Keratinocyte (primary cell): ENCODE data around the gene PRAMEF15. TPM values are rescaled to one million over a fixed set of nuclear protein-coding genes. Genes with fewer than 3 reads are reported as not detected.
"Not testable (repeated sequence)": the region's sequence is repeated elsewhere in the genome, so short reads cannot be mapped to it uniquely, and the experiment has no call there.

Experiments used
- DNase-seq: peaks from one replicate; pipeline ENCODE4 v3.0.0-alpha.2; 2011; ENCODE audit warnings: low read depth, missing footprints, low spot score
- FAIRE-seq: peaks from 2 replicates; lab custom pipeline; 2011; peaks lifted over from hg19 to GRCh38; lab: Jason Lieb, UNC
- H2AFZ ChIP-seq: 2 replicates; pipeline ENCODE4 v1.6.0; 2012; ENCODE audit warnings: low read length, control low read depth, inconsistent platforms; ENCODE audit not compliant: control insufficient read depth
- H3K27ac ChIP-seq: 2 replicates; pipeline ENCODE4 v1.5.1; 2011; ENCODE audit warnings: low read length; ENCODE audit not compliant: control insufficient read depth, insufficient read depth
- H3K27me3 ChIP-seq: 3 replicates; pipeline ENCODE4 v1.6.0; 2011; ENCODE audit warnings: low read length; ENCODE audit not compliant: control insufficient read depth, insufficient read depth; ENCODE audit errors: extremely low read depth
- H3K36me3 ChIP-seq, 2 experiments: 2 replicates in 1 of 2; 3 replicates in 1 of 2; pipeline ENCODE4 v1.5.1; 2011; ENCODE audit warnings: low read length in 2 of 2, mild to moderate bottlenecking in 1 of 2; ENCODE audit not compliant: control insufficient read depth in 2 of 2, insufficient read depth in 2 of 2; ENCODE audit errors: extremely low read depth in 1 of 2
- H3K4me1 ChIP-seq: 3 replicates; pipeline ENCODE4 v1.5.1; 2011; ENCODE audit warnings: low read length; ENCODE audit not compliant: control insufficient read depth, insufficient read depth; ENCODE audit errors: extremely low read depth
- H3K4me2 ChIP-seq: 3 replicates; pipeline ENCODE4 v1.6.0; 2011; ENCODE audit warnings: low read depth, low read length; ENCODE audit not compliant: control insufficient read depth, insufficient read depth; ENCODE audit errors: extremely low read depth
- H3K4me3 ChIP-seq, 3 experiments: fragments of 200-600 bp in 1 of 3; sonication (generic) in 1 of 3; 2 replicates in 2 of 3; 3 replicates in 1 of 3; pipeline ENCODE4 v1.5.1; 2011 to 2016; ENCODE audit warnings: low read length in 3 of 3, mild to moderate bottlenecking in 3 of 3, control low read depth in 2 of 3, inconsistent platforms in 1 of 3, low read depth in 1 of 3, mixed read lengths in 1 of 3, mixed run types in 1 of 3, moderate library complexity in 1 of 3; ENCODE audit not compliant: control insufficient read depth in 2 of 3, insufficient read depth in 2 of 3; ENCODE audit errors: extremely low read depth in 1 of 3
- H3K79me2 ChIP-seq: 2 replicates; pipeline ENCODE4 v1.6.0; 2012; ENCODE audit warnings: low read length; ENCODE audit not compliant: control insufficient read depth, insufficient read depth
- H3K9ac ChIP-seq: 3 replicates; pipeline ENCODE4 v1.6.0; 2011; ENCODE audit warnings: low read length; ENCODE audit not compliant: control insufficient read depth, insufficient read depth; ENCODE audit errors: extremely low read depth
- H3K9me1 ChIP-seq: 3 replicates; pipeline ENCODE4 v1.6.0; 2011; ENCODE audit warnings: low read length; ENCODE audit not compliant: control insufficient read depth, insufficient read depth; ENCODE audit errors: extremely low read depth
- H3K9me3 ChIP-seq: 2 replicates; pipeline ENCODE4 v1.5.1; 2012; ENCODE audit warnings: low read depth, low read length; ENCODE audit not compliant: control insufficient read depth
- H4K20me1 ChIP-seq: 3 replicates; pipeline ENCODE4 v1.6.0; 2011; ENCODE audit warnings: low read length; ENCODE audit not compliant: control insufficient read depth, insufficient read depth; ENCODE audit errors: extremely low read depth
- dilution Hi-C: fragments of 300-500 bp; cut with MboI; formaldehyde crosslinking; loops from one replicate; pipeline ENCODE4 v1.7.0; 2020; ENCODE audit warnings: low sequenced_read_pairs; ENCODE audit not compliant: extremely low pct_ligation_motif_present
- polyA plus RNA-seq, 5 experiments: library from polyadenylated mRNA; depleted of rRNA in 3 of 5; stranded (reverse) in 3 of 5; stranded (forward) in 1 of 5; unstranded in 1 of 5; fragments of >200 nt; gene quantifications; 1 replicate in 1 of 5; 2 replicates in 3 of 5; 3 replicates in 1 of 5; pipeline versions ENCODE4 v1.2.1 to v1.2.3, GENCODE V29; 2011 to 2012; ENCODE audit warnings: missing spikeins in 2 of 5, low read depth in 1 of 5, low replicate concordance in 1 of 5

PRAMEF15 gene
- polyA plus RNA-seq, 1 donor (not counting 4 experiments of a cell fraction or from before 2014, with no cell fraction given): not detected

DNA sequence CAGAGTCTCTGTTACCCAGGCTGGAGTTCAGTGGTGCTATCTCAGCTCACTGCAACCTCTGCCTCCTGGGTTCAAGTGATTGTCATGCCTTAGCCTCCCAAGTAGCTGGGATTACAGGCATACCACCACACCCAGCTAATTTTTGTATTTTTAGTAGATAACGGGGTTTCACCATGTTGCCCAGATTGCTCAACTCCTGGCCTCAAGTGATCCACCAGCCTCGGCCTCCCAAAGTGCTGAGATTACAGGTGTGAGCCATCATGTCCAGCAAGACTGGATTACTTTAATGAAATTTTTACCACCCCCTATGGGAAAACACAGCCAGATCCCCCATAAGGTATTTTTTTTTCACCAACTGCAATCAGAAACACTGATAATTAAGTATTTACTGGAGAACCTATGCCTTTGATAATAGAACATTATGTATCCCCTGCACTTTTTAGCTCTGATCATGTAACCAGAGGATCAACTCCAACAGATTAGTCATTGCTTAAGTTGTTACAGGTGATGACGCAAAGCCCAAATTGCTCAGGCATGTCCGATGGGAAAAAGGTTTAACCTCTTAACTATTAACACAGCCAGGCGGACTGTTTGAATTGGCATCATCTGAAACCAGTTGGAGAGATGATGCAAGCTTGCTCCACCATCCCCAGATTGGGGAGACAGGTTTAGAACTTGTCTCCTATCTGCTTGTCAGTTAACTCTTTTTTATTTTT lies 18.0 kb upstream of the PRAMEF15 start:
- H3K4me2 ChIP-seq, DNase-seq, H3K9me1 ChIP-seq, H4K20me1 ChIP-seq, dilution Hi-C loops, H3K4me3 ChIP-seq, H3K36me3 ChIP-seq, H3K4me1 ChIP-seq, H3K27me3 ChIP-seq, FAIRE-seq, H3K79me2 ChIP-seq, H3K27ac ChIP-seq, H2AFZ ChIP-seq, H3K9ac ChIP-seq, H3K9me3 ChIP-seq: not testable (repeated sequence)

DNA sequence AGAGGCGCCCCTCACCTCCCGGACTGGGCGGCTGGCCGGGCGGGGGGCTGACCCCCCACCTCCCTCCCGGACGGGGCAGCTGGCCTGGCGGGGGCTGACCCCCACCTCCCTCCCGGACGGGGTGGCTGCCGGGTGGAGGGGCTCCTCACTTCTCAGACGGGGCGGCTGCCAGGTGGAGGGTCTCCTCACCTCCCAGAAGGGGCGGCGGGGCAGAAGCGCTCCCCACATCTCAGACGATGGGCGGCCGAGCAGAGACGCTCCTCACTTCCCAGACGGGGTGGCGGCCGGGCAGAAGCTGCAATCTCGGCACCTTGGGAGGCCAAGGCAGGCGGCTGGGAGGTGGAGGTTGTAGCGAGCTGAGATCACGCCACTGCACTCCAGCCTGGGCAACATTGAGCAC lies 16.7 kb upstream of the PRAMEF15 start:
- H2AFZ ChIP-seq, H3K9me3 ChIP-seq, DNase-seq, H3K27me3 ChIP-seq, H3K27ac ChIP-seq, H3K9ac ChIP-seq, H3K79me2 ChIP-seq, H3K4me2 ChIP-seq, H3K36me3 ChIP-seq, H4K20me1 ChIP-seq, FAIRE-seq, dilution Hi-C loops, H3K4me3 ChIP-seq, H3K9me1 ChIP-seq, H3K4me1 ChIP-seq: not testable (repeated sequence)

DNA sequence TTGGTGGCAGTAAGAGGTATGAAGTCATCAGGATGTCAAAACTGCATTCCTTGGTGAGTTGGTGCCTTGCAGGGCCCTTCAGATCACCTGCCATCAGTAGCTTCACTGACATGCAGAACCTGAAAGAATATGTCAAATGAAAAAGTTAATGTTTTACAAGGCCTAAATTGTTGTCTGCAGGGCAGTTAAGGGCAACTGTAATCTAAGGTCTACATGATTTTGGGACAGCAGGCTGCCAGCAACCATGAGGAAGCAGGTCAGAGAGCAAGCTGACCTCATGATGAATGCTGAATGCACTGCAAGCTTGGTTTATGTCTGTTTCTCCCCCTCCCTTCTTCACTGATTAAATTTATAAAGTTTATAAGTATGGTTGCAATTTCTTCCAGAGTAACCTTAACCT lies 13.2 kb upstream of the PRAMEF15 start:
- H3K36me3 ChIP-seq, FAIRE-seq, H3K4me1 ChIP-seq, H3K9me3 ChIP-seq, H3K4me3 ChIP-seq, H3K9ac ChIP-seq, H3K4me2 ChIP-seq, H3K27me3 ChIP-seq, H3K27ac ChIP-seq, H3K79me2 ChIP-seq, H2AFZ ChIP-seq, DNase-seq, H3K9me1 ChIP-seq, H4K20me1 ChIP-seq, dilution Hi-C loops: not testable (repeated sequence)

DNA sequence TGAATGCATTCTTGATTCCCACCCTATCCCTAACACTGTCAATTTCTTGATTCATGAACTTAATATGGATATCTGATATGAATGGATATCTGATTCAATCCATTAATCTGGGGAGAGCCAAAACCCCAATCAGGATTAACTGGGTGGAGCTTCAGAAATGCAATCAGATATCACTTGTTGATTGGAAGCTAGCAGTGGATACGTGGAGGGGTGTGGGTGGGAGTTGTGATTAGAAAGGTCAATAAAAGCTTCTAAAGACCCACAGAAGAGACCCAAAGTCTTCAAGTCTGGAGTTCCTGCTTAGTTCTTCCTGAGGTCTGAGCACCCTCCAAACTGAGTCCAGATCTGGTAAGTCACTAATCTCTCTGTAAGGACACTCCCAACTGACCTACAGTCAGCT lies 12.1 kb upstream of the PRAMEF15 start, which contains the start of gene PRAMEF33:
Gene PRAMEF33 (plus strand): TSS at position 301 of the 400 bp plus-strand sequence. CDS start 2,416 bp downstream, outside the sequence.
- H3K36me3 ChIP-seq, H4K20me1 ChIP-seq, FAIRE-seq, H3K79me2 ChIP-seq, H3K9ac ChIP-seq, DNase-seq, H3K27ac ChIP-seq, H3K27me3 ChIP-seq, H3K4me3 ChIP-seq, H2AFZ ChIP-seq, dilution Hi-C loops, H3K4me1 ChIP-seq, H3K9me1 ChIP-seq, H3K9me3 ChIP-seq, H3K4me2 ChIP-seq: not testable (repeated sequence)

DNA sequence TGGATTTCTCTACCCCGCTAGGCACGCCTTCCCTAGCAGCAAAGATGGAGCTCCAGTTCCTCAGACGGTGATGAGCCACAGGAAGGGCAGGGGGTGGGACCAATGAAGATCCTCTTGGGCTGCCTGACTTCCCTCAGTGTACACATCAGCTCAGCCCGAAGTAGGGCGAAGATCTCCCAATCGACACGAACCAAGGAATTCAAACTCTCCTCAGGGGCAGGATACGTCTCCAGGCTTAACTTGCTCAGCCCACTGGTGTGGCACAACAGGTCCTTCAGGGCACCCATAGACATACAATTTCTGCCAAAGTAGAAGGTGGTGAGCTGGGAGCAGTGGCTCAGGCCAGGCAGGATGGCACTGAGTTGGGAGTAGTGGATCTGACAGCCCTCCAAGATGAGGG lies 27.1 kb downstream of the PRAMEF15 start:
- H4K20me1 ChIP-seq, H3K4me1 ChIP-seq, H3K9me3 ChIP-seq, H3K79me2 ChIP-seq, H3K36me3 ChIP-seq, FAIRE-seq, DNase-seq, H3K4me3 ChIP-seq, H3K27ac ChIP-seq, H3K4me2 ChIP-seq, dilution Hi-C loops, H3K9me1 ChIP-seq, H2AFZ ChIP-seq, H3K9ac ChIP-seq, H3K27me3 ChIP-seq: not testable (repeated sequence)
